Suprapubic skin (tissue), 4 donors: ENCODE results near the gene MYH15.

ENCODE experiments used
- POLR2A ChIP-seq, 2 donors: fragments of 450-650 bp; IDR thresholded peaks; one replicate each; pipeline ENCODE4 v1.6.1; 2017; ENCODE audit warnings: antibody characterized with exemption in 2 of 2, mild to moderate bottlenecking in 2 of 2, moderate library complexity in 2 of 2
- POLR2AphosphoS5 ChIP-seq, 3 donors: sonication (generic); formaldehyde crosslinking; IDR thresholded peaks; one replicate each; pipeline ENCODE4 v1.6.1; 2017; ENCODE audit warnings: antibody characterized with exemption in 3 of 3
- TF ChIP-seq, protein P1 (sequence below), 2 donors: fragments of 200-600 bp in 1 of 2; fragments of 450-650 bp in 1 of 2; sonication (generic) in 1 of 2; IDR thresholded peaks; one replicate each; pipeline ENCODE4 v1.5.1; 2016 to 2019; ENCODE audit warnings: antibody characterized with exemption in 2 of 2, mild to moderate bottlenecking in 1 of 2, moderate library complexity in 1 of 2

DNA sequence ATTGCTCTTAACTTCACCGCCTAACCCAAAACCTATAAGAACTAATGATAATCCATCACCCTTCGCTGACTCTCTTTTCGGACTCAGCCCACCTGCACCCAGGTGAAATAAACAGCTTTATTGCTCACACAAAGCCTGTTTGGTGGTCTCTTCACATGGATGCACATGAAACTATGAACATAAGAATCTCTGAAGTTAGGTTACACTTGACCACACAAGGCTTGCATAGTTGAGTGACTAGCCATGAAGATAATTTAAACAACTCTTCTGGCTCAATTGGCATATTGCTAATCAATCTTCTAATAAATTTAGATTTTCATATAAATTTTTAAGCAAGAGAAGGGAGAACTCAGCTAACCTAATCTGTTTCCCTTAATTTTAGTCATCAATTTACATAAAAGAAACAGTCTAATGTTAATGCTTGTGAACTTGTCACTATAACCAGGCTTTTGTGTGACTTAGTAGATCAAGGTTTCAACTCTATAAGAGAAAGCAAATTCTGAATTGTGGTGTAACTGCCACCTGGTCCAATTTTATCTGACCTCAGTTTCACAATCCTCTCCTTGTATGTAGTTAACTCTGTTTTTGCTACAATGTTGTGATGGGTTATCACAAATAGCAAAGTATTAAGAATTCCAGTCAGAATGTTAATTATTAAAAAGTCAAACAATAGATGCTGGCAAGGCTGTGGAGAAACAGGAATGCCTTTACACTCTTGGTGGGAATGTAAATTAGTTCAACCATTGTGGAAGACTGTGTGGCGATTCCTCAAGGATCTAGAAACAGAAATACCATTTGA, 132.0 kb downstream of the MYH15 start:
- TF ChIP-seq, protein P1, sequence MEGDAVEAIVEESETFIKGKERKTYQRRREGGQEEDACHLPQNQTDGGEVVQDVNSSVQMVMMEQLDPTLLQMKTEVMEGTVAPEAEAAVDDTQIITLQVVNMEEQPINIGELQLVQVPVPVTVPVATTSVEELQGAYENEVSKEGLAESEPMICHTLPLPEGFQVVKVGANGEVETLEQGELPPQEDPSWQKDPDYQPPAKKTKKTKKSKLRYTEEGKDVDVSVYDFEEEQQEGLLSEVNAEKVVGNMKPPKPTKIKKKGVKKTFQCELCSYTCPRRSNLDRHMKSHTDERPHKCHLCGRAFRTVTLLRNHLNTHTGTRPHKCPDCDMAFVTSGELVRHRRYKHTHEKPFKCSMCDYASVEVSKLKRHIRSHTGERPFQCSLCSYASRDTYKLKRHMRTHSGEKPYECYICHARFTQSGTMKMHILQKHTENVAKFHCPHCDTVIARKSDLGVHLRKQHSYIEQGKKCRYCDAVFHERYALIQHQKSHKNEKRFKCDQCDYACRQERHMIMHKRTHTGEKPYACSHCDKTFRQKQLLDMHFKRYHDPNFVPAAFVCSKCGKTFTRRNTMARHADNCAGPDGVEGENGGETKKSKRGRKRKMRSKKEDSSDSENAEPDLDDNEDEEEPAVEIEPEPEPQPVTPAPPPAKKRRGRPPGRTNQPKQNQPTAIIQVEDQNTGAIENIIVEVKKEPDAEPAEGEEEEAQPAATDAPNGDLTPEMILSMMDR (IDR thresholded peaks at IDR 0.05) = no peak
- TF ChIP-seq POLR2A (IDR thresholded peaks at IDR 0.05) = no peak
- no peak for TF ChIP-seq POLR2AphosphoS5 (IDR thresholded peaks at IDR 0.05)
